Measurements from ENCODE around the gene SETD5.

Gene SETD5

GRCh38 chr3:9397332-9397905, at the start of gene SETD5:
TSS of gene SETD5 (plus strand) at chr3:9397615. CDS start at chr3:9428939, 31,324 bp downstream.
- DNase-seq (ENCODE audit: low spot score) = peak; percentile 96

GRCh38 chr3:9347887-9348286, 49.5 kb upstream of the SETD5 start:
- DNase-seq (ENCODE audit: low spot score) = no peak

- DNase-seq (ENCODE audit: low spot score) = no peak
Observed at GRCh38 chr3:9349321-9350117, 47.9 kb upstream of the SETD5 start.

- DNase-seq (ENCODE audit: low spot score) = no peak
Observed at GRCh38 chr3:9351709-9352126, 45.7 kb upstream of the SETD5 start.

GRCh38 chr3:9352917-9353752, 44.3 kb upstream of the SETD5 start:
- DNase-seq (ENCODE audit: low spot score) = peak; percentile 68

GRCh38 chr3:9361691-9362388, 35.6 kb upstream of the SETD5 start:
- no peak for DNase-seq (ENCODE audit: low spot score)

- DNase-seq (ENCODE audit: low spot score) = peak; percentile 97
Observed at GRCh38 chr3:9362731-9363530, 34.5 kb upstream of the SETD5 start, which contains the start of gene THUMPD3. TSS of gene THUMPD3 (plus strand) at chr3:9363054. CDS start at chr3:9365069, 2,015 bp downstream.

- no peak for DNase-seq (ENCODE audit: low spot score)
Observed at GRCh38 chr3:9369508-9369907, 27.9 kb upstream of the SETD5 start.

GRCh38 chr3:9373465-9373864, 23.9 kb upstream of the SETD5 start:
- DNase-seq (ENCODE audit: low spot score) = no peak

GRCh38 chr3:9377981-9378380, 19.4 kb upstream of the SETD5 start:
- DNase-seq (ENCODE audit: low spot score) = no peak

GRCh38 chr3:9379327-9379726, 18.1 kb upstream of the SETD5 start:
- DNase-seq (ENCODE audit: low spot score) = no peak

- DNase-seq (ENCODE audit: low spot score) = no peak
Observed at GRCh38 chr3:9380014-9380413, 17.4 kb upstream of the SETD5 start.

GRCh38 chr3:9384141-9384828, 13.1 kb upstream of the SETD5 start:
- no peak for DNase-seq (ENCODE audit: low spot score)

- DNase-seq (ENCODE audit: low spot score) = no peak
Observed at GRCh38 chr3:9385187-9386077, 12.0 kb upstream of the SETD5 start.

GRCh38 chr3:9386078-9386459, 11.3 kb upstream of the SETD5 start:
- DNase-seq (ENCODE audit: low spot score) = no peak

GRCh38 chr3:9386501-9387321, 10.7 kb upstream of the SETD5 start:
- DNase-seq (ENCODE audit: low spot score) = no peak

- DNase-seq (ENCODE audit: low spot score) = no peak
Observed at GRCh38 chr3:9387322-9387655, 10.1 kb upstream of the SETD5 start.

GRCh38 chr3:9388142-9388541, 9.3 kb upstream of the SETD5 start:
- DNase-seq (ENCODE audit: low spot score) = no peak

All from NAMALWA (cell line).